NK-92 (cell line): Measurements from ENCODE around the gene MTMR2.

Experiments used
- DNase-seq: peaks from one replicate; lab custom pipeline; 2025; ENCODE audit not compliant: unreplicated experiment; lab: John Stamatoyannopoulos, UW

Gene MTMR2

DNA sequence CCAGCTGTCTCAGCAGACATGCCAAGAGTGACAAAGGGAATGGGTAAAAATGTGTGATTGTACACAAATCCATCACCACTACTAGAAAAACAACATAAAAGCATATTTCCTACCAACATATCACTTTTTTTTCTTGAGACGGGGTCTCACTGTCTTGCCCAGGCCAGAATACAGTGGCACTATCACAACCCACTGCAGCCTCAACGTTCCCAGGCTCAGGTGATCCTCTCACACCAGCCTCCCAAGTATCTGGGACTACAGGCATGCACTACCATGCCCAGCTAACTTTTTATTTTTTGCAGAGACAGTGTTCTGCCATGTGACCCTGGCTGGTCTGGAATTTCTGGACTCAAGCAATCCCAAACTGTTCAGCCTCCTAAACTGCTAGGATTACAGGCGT lies 5.2 kb downstream of the MTMR2 start:
- no peak for DNase-seq

DNA sequence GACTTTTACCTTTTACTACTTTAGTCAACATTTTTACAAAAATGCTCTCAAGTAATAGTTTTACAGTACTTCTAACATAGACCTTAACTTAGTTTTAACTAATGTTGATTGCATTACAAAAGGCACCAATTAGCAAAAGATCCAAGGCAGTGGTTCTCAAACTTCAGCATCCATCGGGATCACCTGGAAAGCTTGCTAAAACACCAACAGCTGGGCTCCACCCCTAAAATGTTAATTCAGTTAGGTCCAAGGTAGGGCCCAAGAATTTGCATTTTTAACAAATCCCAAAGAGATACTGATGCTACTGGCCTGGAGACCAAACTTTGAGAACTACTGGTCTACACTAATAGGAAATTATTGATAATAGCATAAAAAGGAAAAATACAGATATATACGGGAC lies 5.9 kb downstream of the MTMR2 start:
- no peak for DNase-seq

DNA sequence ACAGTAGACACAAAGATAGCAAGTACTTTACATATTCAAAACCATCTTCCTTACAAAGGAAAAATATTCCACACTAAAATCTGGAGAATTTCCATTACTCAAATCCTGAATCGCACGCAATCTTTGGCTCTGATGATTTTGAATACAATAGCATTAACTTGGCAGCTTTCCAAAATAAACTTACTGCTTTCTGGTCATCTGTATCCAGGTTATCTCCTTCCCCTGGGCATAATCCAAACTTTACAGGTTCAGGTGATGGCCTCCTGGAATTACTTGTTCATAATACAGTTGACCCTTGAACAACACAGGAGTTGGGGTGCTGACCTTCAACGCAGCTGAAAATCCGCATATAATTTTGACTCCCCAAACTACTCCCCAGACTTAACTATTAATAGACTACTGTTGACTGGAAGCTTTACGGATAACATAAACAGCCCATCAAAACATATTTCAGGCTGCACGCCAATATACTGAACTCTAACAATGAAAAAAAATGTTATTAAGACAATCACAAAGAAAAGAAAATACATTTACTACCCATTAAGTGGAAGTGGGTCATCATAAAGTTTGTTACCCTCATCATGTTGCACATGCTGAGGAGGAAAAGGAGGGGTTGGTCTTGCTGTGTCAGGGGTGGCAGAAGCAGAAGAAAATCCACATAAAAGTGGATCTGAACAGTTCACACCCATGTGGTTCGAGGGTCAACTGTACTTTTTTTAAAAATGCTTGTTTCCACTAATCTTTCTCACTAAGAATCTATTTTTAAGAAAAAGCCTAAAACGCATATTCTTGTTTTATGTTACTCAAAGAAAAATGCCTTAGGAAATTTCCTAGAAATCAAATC lies 6.5 kb downstream of the MTMR2 start:
- no peak for DNase-seq

DNA sequence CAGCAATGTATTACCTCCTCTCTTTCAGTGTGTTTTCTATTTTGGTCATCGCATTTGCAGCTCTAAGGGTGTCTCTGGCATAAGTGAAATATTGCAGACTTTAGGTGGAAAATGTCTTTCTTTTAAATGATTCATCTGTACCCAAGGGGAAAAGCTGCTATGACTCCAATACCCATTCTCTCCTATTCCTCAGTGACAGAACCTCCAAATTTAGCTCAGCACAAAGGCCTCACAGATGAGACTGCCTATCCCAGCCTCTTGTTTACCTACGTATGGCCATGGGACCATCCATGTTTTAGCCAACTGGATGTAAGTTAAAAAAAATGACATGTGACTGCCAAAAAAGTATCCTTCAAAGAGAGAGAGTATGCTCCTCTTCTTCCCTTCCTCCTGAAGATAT lies 7.9 kb downstream of the MTMR2 start:
- no peak for DNase-seq

DNA sequence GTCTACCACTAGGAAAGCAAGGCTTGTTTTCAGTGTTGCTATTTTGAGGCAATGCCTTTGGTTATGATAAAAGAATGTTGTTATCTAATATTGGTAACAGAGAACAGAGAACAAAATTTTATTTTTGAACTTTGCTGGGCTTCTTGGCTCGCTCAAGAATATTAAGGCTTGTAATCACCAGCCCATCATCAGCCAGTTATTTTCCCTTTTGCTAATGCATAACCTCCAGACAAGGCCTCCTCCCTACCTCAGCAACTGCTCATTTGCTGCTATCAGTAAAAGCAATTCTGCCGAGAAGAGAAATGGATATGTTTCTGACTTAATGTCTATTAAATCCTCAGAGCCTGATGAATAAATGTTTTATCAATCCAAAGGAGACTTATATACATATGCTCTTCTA lies 8.9 kb downstream of the MTMR2 start:
- no peak for DNase-seq

DNA sequence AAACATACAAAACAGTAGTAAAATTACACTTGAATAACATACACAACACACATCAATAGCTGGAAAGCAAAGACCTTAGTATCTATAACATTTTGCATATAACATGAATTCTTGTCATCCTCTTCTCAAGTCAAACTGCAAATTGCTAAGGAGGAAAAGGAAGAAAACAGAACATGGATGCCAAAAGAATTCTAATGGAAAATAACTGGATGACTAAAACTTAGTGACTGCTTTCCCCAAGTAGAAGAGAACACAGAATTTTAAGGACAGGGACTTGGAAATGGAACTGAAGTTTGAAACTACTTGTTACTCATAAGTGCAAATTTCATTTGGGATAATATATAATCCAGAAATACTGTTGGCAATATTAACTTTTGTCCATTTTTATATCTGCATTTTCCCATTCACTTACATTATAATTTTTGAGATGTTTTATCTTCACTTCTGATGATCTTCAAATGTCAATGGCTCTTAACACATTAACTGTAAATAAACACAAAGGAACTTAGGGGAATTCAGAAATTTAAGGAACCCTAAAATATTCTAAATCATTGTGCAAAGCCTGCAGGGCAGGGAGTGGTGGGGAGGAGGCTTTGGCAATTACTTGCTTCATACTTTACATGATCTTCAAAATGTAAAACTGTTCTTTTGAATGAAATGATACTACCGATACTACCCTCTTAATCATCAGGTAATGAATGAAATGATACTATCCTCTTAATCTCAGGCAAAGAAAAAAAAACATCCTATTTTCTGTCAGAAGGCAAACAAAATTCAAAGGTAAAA lies 9.9 kb downstream of the MTMR2 start:
- no peak for DNase-seq

DNA sequence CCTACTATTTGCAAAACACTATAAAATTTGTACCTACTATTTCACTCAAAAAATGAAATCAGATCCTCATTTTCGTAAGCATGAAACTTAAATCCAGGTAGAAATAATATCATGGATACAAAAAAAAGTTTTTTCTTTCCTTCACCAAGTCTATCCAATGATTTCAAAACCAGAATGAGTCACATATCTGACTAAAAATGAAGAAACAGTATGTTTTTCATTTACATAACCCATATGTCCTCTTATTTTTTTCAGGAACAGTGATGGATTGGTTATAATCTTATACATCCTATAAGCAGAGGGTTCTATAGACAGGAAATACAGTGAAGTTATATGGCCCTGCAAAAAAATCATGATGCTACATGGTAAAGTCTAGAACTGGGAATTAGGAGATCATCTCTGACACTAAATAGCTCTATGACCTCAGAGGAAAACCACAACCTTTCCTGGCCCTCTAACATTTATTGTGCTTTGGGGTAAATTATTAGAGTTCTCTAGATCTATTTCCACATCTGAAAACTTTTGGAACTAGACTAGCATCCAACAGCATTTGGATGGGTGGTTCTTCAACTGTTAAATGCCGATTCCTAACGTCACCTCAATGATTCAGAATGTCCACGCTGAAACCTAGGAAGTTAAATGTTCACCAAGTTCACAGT lies 10.9 kb downstream of the MTMR2 start:
- DNase-seq: no peak

DNA sequence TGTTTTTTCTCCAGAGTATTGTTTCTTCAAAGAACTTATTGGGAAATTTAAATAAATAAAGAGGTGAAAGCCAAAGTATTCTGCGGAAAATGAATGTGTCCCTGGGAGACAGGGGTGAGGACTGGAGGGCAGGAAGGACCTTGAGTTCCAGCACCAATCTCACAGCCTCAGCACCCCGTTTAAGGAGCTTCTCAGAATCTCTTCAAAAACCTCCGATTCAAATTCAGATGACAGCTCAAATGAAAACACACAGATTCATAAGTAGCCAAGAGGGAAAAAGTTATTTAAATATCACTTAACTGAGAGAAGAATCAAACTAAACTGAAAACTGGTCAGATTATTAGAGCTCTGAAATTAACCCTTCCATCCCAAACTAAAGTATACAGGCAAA lies 12.5 kb downstream of the MTMR2 start:
- no peak for DNase-seq

DNA sequence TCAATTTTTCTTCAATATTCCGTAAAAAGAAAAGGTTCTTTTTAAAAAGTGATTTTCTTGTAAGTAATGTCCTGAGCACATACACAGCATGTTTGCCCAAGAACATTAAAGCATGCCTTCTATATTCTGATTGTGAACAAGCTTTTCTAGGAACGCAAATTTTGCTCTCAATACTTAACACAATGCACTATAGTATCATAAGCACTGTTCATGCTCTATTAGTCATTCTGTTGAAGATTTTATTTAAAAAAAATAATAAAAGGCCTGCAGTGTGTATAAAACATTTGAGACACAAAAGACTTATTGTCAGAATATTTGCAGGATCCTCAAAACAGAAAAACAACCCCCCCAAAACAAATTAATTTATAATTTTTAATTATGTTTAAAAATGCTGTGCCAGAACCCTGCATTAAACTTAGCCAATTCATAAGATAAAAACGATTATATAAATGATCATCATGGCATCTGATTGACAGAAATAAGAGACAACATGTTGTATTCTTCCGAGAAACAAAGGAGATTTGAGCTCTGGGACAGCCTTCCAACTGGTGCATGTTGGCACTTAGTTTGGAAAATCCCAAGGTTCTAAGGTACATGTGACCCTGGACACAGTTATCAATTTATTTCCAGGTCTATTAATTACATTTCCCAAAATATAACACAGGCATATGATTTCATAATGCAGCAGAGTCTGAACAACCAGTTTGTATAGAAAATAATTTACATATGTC lies 13.1 kb downstream of the MTMR2 start:
- DNase-seq: no peak

DNA sequence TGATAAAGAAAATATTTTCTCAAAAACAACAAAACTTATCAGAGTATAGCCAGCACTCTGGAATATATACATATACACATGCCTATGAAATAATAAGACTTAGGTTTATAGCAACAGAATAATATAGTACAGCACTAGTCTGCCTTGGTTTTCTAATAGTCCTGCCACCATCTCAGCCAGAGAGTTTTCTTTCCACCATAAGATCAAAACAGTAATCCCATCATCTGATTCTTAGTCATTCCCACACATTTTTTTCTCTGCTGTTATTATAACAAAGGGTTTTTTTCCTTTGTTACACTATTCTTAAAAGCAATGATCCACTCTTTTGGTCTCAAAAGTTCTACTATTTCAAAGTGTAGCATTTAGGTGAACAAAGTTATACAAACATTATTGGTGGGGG lies 15.1 kb downstream of the MTMR2 start:
- DNase-seq: no peak

DNA sequence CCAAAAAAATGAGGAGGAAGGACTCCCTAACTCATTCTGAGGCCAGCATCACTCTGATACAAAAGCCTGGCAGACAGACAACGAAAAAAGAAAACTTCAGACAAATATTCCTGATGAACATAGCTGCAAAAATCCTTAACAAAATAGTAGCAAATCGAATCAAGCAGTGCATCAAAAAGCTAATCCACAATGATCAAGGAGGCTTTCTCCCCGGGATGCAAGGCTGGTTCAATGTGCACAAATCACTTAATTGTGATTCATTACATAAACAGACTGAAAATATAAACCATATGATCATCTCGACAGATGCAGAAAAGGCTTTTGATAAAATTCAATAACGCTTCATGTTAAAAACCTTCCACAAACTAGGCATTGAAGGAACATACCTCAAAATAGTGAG lies 16.4 kb downstream of the MTMR2 start:
- DNase-seq: no peak

DNA sequence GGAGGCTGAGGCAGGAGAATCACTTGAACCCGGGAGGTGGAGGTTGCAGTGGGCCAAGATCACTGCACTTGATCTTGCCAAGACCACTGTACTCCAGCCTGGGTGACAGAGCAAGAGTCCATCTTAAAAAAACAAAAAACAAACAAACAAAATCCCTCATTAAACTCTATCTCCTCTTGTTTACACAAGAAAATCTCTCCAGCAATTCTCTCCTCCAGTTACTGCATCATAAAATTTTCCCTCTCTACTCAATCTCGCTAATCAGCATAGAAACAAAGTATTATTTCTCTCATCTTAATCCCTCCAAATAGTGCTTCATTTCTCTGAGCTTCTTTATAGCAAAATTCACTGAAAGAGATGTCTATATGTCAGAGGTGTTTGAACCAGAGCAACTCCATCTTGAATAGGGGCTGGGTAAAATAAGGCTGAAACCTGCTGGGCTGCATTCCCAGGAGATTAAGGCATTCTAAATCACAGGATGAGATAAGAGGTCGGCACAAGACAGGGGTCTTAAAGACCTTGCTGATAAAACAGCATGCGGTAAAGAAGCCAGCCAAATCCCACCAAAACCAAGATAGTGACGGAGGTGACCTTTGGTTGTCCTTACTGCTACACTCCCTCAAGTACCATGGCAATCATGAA lies 19.8 kb downstream of the MTMR2 start:
- DNase-seq: no peak

DNA sequence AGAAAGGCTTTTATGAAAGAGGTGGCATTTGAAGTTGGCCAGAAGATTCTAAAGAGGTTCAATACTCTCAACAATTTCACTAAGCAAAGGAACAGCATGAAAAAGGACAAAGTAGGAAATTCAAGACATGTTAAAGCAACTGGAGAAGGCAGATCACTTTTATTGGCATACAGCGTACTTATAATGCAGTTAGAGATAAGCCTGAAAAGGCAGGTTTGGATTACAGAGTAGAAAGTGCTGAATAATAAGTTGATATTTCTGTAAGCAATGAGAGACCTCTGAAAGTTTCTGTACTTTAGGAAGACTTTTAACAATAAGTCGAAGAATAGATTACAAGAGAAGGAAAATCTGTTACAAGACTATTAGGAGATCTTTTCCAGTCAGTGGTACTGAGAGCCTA lies 25.1 kb downstream of the MTMR2 start:
- DNase-seq: no peak

DNA sequence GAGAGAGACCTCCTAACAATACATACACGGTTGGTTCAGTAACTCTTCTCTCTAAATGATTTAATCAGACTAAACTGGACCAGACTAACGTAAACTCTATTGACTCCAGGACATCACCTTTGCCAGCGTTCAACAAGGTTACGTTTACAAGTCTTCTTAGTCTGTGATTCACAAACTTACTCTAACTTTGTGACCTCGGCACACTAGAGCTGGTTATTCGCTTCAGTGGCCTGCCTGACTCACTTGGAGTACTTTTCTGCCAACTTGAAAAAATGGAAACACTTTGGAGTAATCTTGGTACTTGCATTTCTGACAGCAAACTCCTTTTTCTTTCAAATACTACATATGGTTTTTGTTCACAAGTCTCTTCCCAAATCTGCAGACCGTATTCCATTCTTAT lies 26.2 kb downstream of the MTMR2 start:
- no peak for DNase-seq

DNA sequence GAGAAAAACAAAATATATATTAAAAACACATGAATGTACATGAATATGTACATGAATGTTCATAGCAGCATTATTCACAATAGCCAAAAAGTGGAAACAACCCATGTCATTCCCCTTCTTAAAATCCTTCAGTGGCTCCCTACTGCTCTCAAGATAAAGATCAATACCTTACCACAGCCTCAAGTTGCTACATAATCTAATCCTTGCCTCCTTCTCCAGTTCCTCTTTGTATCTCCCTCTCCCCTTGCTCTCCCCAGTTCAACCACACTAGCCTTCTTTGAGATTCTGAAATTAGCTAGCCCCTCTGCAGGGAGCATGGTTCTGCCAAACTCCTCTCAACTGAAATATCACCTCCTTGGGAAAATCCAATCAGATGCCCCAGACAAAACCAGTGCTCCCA lies 28.1 kb downstream of the MTMR2 start:
- no peak for DNase-seq

DNA sequence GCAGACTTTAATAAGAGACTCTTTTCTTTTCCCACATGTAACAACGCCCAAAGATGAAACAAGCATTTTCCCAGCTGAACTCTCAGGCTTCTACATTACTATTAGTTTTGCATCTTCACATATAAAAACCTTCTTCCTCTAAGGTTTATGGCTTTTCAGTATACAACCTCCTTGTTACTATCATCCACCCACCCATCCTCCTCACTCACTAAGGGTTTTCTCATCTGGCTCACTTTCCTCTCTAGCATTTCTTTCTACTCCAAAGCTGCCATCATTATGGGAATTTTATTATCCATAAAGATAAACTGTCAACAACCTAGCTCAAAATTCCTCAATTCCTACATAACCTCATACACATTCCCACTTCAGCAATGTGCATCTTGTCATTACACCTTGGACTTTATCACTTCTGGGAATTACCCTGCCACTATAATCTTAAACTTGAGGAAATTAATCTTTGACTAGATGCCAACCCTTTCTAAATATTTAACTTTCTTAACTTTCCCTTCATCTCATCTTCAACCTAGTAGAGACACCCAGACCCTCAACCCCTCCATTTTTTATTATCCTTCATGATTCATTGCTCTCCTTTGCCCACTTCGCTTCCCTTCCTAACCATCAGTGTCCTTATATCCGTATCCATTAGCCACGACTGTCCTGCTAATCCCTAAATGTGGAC lies 30.9 kb downstream of the MTMR2 start:
- no peak for DNase-seq

DNA sequence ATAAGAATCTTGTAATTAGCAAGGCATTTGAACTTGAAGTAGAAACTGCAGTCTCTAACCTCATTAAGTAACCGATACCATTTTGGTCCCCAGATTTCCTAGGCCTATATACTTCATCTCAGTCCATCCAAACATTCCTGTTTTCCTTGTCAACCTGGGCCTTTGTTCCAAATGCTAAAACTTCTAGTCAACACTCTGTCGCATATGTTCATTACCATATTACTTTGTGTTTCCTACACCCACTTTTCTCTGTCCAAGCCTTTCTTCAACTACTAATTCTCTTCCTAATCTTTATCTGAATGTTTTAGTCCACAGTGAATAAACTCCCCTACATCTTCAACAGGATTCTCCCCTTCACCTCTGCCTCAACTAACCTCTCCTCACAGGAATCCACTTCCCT lies 31.4 kb downstream of the MTMR2 start:
- no peak for DNase-seq

DNA sequence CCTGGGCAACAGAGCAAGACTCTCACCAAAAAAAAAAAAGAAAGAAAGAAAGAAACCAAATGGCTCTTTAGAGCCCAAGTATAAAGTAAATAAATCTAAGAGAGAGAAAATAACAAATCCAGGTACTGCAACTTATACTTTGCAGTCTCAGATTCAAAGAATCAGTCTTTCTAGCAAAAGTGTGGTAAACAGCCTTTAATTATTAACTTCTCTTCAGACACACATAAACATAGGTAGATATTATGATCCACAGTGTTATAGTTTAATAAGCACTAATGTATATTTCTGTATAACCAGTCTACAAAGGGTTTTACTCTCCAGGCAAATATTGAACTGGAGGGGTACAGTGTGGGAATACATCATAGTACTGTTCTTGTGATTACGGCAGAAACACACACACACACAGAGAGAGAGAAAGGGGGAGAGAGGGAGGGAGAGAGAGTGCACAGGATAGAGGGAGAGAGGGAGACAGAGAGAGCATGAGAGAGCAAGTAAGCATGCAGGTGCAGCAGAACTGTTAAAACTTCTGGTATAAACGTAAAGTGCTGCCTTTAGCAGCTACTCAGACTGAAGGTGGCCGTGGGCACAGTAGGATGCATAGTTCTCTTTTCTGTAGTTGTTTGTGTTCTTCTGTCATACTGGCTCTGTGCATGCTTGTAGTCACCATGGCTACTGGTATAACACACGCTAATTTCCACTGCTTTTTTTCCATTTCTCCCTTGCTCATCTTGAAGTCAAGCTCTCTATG lies 32.3 kb downstream of the MTMR2 start:
- DNase-seq: no peak

DNA sequence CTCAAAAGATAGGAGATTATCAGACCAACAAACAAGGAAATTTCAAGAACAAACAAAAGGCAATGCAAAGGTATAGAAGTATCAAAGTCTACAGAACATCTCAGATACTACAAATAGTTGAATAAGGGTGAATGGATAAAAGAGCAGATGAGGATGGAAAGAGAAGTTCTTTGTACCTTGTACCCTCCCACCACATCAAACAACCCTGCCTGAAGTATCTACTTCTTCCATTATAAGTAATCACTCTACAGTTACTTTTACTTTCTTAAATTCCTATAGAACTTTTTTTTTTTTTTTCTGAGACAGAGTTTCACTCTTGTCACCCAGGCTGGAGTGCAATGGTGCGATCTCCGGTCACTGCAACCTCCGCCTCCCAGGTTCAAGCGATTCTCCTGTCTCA lies 35.1 kb downstream of the MTMR2 start:
- no peak for DNase-seq

DNA sequence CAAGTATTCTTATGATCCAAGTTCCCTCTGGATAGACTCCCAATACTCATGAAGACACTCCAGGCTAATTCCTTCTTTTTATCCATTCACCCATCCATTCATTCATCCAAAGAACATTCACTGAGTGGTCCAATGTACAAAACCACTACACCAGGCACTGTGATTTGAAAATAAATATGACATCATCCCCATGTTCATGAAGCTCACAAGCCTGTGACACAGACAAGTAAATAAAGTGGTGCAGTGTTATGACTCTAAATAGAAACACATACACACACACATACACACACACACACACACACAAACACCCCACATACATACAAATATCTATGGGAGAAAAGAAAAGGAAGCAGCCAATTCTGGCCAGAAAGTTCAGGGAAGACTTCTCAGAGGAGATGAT lies 35.5 kb downstream of the MTMR2 start:
- DNase-seq: no peak
